C4-2B (cell line): ENCODE data around the gene AGBL1.
"Not testable (repeated sequence)": the region's sequence is repeated elsewhere in the genome, so short reads cannot be mapped to it uniquely, and the experiment has no call there.

ENCODE experiments used
- H3K27ac ChIP-seq: fragments of 450-650 bp; 2 replicates; pipeline ENCODE4 v1.5.1; 2017
- CTCF ChIP-seq: fragments of 450-650 bp; conservative IDR thresholded peaks from 2 replicates; pipeline ENCODE4 v1.5.1; 2017; ENCODE audit warnings: mild to moderate bottlenecking
- ZFX ChIP-seq: fragments of 450-650 bp; IDR thresholded peaks from 2 replicates; pipeline ENCODE4 v1.6.1; 2017

The AGBL1 gene

GRCh38 chr15:86121568-86122225 lies 42.0 kb downstream of the AGBL1 start:
- no peak for TF ChIP-seq ZFX
- TF ChIP-seq CTCF = no peak
- no peak overlapping the region for H3K27ac ChIP-seq

GRCh38 chr15:86122691-86123391 lies 43.2 kb downstream of the AGBL1 start:
- H3K27ac ChIP-seq = not testable (repeated sequence)

GRCh38 chr15:86125775-86126174 lies 46.1 kb downstream of the AGBL1 start:
- TF ChIP-seq CTCF (no peak), ZFX (no peak)
- H3K27ac ChIP-seq = no peak overlapping the region

GRCh38 chr15:86127547-86127946 lies 47.9 kb downstream of the AGBL1 start:
- H3K27ac ChIP-seq = no peak overlapping the region

GRCh38 chr15:86135041-86135440 lies 55.4 kb downstream of the AGBL1 start:
- TF ChIP-seq ZFX = no peak
- no peak for TF ChIP-seq CTCF
- H3K27ac ChIP-seq = no peak overlapping the region

More at GRCh38 chr15:86127547-86127946, 47.9 kb downstream of the AGBL1 start:
- TF ChIP-seq CTCF (no peak), ZFX (no peak)

- no peak overlapping the region for H3K27ac ChIP-seq
- TF ChIP-seq CTCF (no peak), ZFX (no peak)
Measured at GRCh38 chr15:86136861-86137260, 57.2 kb downstream of the AGBL1 start.

GRCh38 chr15:86138798-86139197 lies 59.1 kb downstream of the AGBL1 start:
- no peak overlapping the region for H3K27ac ChIP-seq
- no peak for TF ChIP-seq CTCF

- TF ChIP-seq CTCF = peak; percentile 72
- TF ChIP-seq ZFX = no peak
- no peak overlapping the region for H3K27ac ChIP-seq
Measured at GRCh38 chr15:86139828-86140227, 60.2 kb downstream of the AGBL1 start.
